SH-SY5Y (cell line): ENCODE results near the gene MCCD1.

Experiments used
- GATA2 ChIP-seq: IDR thresholded peaks from 2 replicates; pipeline ENCODE4 v1.6.1; 2011; ENCODE audit warnings: mild to moderate bottlenecking, low read depth, low read length
- GATA3 ChIP-seq: IDR thresholded peaks from 2 replicates; pipeline ENCODE4 v1.6.1; 2011; ENCODE audit warnings: low read depth, mild to moderate bottlenecking, low read length, moderate library complexity

DNA sequence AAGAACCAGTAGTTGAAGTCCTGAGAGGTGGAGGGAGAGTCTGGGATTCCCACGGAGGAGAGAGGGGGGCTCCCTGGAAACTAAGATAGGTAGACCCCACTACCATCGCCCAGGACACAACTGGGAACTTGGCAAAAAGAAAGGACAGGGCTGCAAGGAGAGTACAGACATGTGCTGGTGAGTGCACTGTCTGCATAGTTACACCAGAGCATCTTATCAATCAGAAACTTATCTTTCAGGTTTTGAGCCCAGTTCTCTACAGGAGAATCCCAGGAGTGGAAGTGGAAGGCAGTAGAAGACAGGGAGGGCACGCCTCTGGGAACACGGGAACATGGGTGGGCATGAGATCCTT, 30.8 kb downstream of the MCCD1 start:
- TF ChIP-seq GATA2 (no peak), GATA3 (no peak)
